ENCODE data around the gene TMA16. TPM values are rescaled to one million over a fixed set of nuclear protein-coding genes. Genes with fewer than 3 reads are reported as not detected.

TMA16 gene
- total and polyA plus RNA-seq, 8 donors = 7.4 to 18.3 (median 11.5) TPM

DNA sequence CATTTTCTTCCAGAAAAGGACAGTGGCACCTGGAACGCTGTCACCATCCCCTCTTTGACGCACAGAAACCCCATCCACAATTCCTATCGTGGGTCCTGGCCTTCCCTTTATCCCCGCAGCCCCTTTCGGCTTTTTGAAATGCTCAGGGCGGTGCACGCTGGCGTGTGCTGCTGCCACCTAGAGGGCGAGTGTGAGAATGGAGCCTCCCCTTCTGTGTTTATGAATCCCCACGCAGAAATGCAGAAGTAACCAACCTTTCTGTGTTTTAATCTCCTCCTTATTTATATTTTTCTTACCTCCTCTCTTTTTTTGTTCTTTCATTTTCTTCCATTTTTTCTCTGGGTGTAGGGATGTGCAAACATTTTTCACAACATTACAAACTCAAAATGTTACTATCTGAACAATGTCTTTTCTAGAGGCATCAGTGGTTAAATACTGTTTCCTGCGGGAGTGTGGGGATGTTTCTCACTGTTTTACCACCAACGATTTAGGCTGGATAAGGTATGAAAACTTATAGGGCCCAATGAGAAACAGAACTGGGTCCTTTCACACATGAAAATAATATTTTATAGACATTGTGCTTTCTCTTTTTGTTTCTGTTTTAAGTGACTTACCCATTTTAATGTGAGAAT is 50.0 kb downstream of the TMA16 start:
- FAIRE-seq (no peak), DNase-seq (peak; percentile 21 to 80 (median 47)), ATAC-seq (peak; percentile 74 to 93 (median 88))
- 2 to 4% methylated on average over 12 of the region's 12 CpGs for WGBS, 2 donors
- Histone ChIP-seq H3K36me3 (no peaks in the 10 kb centered on the region), H3K4me1 (no peaks in the 10 kb centered on the region), H3K27me3 (no peaks in the 10 kb centered on the region), H3K4me3 (no peak overlapping the region), H3K9me3 (no peaks in the 10 kb centered on the region), H3K27ac (no peak overlapping the region)
- intact Hi-C loops (cut with DNase I) = loop anchor here in 1 of 3 donors (10.0 kb wide), 1 partner anchor 50 kb away; the partner anchor contains the start of gene TMA16
- TF ChIP-seq, protein P1, sequence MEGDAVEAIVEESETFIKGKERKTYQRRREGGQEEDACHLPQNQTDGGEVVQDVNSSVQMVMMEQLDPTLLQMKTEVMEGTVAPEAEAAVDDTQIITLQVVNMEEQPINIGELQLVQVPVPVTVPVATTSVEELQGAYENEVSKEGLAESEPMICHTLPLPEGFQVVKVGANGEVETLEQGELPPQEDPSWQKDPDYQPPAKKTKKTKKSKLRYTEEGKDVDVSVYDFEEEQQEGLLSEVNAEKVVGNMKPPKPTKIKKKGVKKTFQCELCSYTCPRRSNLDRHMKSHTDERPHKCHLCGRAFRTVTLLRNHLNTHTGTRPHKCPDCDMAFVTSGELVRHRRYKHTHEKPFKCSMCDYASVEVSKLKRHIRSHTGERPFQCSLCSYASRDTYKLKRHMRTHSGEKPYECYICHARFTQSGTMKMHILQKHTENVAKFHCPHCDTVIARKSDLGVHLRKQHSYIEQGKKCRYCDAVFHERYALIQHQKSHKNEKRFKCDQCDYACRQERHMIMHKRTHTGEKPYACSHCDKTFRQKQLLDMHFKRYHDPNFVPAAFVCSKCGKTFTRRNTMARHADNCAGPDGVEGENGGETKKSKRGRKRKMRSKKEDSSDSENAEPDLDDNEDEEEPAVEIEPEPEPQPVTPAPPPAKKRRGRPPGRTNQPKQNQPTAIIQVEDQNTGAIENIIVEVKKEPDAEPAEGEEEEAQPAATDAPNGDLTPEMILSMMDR (IDR thresholded peaks at IDR 0.05) = peak; percentile 73 to 93 (median 80)

DNA sequence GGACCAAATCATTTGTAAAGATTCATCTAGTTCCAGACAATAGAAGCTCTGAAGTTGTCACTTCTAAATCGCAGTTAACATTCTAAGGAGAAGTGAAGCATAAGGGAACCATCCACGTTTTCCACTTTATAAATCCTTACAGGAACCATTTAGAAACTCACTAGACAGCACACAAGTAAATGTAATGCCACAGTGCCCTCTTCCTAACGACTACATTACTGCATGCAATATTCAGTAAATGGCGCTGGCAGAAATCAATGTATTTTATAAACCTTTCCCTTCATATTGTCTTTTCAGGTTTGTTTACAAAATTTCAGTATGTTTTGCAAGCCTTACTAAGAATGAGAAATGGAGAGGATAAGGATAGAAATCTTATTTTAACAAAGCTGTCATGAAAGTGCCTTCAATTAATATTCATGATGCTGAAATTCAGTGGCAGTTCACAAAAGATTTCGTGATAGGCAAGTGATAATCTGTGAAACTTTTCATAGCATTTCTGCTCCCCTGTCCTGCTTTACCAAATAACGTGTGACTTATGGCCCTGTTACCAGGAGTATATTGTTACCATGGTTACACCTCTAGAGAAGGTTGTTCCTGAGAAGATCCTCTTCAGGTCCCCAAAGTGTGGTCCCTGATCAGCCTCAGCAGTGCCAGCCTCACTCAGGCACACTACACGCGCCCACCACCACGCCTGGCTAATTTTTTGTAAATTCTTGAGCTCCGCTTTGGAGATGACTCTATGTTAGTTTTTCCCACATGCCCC is 54.2 kb downstream of the TMA16 start:
- Histone ChIP-seq H3K27ac (no peak overlapping the region), H3K36me3 (no peaks in the 10 kb centered on the region), H3K4me3 (no peak overlapping the region), H3K27me3 (no peaks in the 10 kb centered on the region), H3K4me1 (peaks cover 0 to 6% (median 0%) of the 10 kb centered on the region in 3 donors), H3K9me3 (no peaks in the 10 kb centered on the region)
- TF ChIP-seq, protein P1 (IDR thresholded peaks at IDR 0.05) = peak in 3 of 4 donors; percentile 39 to 51 (median 47)
- intact Hi-C loops (cut with DNase I) = loop anchor here in 1 of 3 donors (10.0 kb wide), 1 partner anchor 54 kb away; the partner anchor contains the start of gene TMA16
- 34 to 38% methylated on average over 10 of the region's 10 CpGs for WGBS, 2 donors
- DNase-seq = no peak
- peak; percentile 54 to 81 (median 80) for ATAC-seq
- peak; percentile 41 for FAIRE-seq

DNA sequence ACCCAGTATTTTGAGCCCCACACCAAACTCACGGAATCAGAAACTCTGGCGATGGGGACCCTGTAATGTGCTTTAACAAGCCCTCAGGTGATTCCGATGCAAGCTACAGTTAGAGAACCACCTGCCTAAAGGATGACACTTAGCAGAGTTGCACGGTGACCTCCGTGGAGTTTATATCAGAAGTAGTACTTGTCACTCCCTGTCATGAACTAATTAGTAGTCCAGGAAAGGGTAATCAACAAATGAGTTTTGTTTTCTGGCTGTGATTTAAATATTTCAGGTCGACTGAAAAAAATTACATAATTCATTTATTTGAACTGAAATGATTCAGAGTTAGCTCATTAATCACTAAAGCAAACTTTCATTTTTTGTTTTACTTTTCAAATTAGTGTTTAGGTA is 56.4 kb downstream of the TMA16 start:
- TF ChIP-seq, protein P1 (IDR thresholded peaks at IDR 0.05) = no peak
- no peak overlapping the region for H3K4me3 ChIP-seq
- intact Hi-C loops (cut with DNase I) = loop anchor here in 1 of 3 donors (10.0 kb wide), 1 partner anchor 1174 kb away; no protein-coding TSS in a partner anchor
- peaks cover 0 to 6% (median 0%) of the 10 kb centered on the region in 3 donors for H3K4me1 ChIP-seq
- 28 to 30% methylated on average over 6 of the region's 6 CpGs for WGBS, 2 donors
- no peak for FAIRE-seq
- H3K27ac ChIP-seq = no peak overlapping the region
- no peaks in the 10 kb centered on the region for H3K9me3 ChIP-seq
- H3K27me3 ChIP-seq = peaks cover 0 to 9% (median 0%) of the 10 kb centered on the region in 4 donors
- no peak for DNase-seq
- H3K36me3 ChIP-seq = no peaks in the 10 kb centered on the region
- no peak for ATAC-seq

DNA sequence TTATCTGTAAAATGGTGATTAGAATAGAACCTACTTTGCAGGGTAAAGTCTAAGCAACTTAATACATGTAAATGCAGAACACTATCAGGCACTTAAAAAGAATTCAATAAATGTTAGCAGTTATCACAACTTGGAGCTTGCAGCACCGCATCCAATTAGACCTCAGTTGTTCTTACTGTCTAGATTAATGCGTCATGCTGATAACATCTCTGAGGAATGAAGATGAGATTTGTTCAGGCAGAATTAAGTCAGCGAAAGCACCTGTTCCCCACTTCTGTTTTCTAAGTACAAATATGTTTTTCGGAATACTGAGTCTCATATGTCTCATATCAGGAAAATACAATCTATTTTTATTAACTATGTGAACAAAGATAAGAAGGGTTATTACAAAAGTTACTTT is 58.7 kb downstream of the TMA16 start:
- H3K9me3 ChIP-seq = no peaks in the 10 kb centered on the region
- 32 to 44% methylated on average over 4 of the region's 4 CpGs for WGBS, 2 donors
- no peak overlapping the region for H3K27ac ChIP-seq
- no peaks in the 10 kb centered on the region for H3K36me3 ChIP-seq
- DNase-seq = no peak
- FAIRE-seq = no peak
- peaks cover 0 to 9% (median 0%) of the 10 kb centered on the region in 4 donors for H3K27me3 ChIP-seq
- TF ChIP-seq, protein P1 (IDR thresholded peaks at IDR 0.05) = no peak
- ATAC-seq = no peak
- H3K4me1 ChIP-seq = peaks cover 0 to 6% (median 0%) of the 10 kb centered on the region in 3 donors
- H3K4me3 ChIP-seq = no peak overlapping the region
- intact Hi-C loops (cut with DNase I) = loop anchor here in 1 of 3 donors (10.0 kb wide), 1 partner anchor 1172 kb away; no protein-coding TSS in a partner anchor

Measured in pancreas (tissue), 10 donors.